Right atrium auricular region (tissue), 2 donors: ENCODE results near the gene GUCA2A. TPM values are rescaled to one million over a fixed set of nuclear protein-coding genes. Genes with fewer than 3 reads are reported as not detected.

Experiments used
- DNase-seq: peaks from one replicate; pipeline ENCODE4 v3.0.0-alpha.2; 2019; ENCODE audit warnings: low spot score
- H3K27ac ChIP-seq, 2 donors: fragments of 200-600 bp; sonication (generic); 1 replicate in 1 of 2; 2 replicates in 1 of 2; pipeline ENCODE4 v1.5.1; 2016 to 2019
- H3K27me3 ChIP-seq, 2 donors: fragments of 200-600 bp; sonication (generic); one replicate each; pipeline versions ENCODE4 v1.5.1 to v1.6.0; 2017 to 2019
- H3K36me3 ChIP-seq: fragments of 200-600 bp; sonication (generic); one replicate; pipeline ENCODE4 v1.5.1; 2016
- H3K4me1 ChIP-seq, 2 donors: fragments of 200-600 bp; sonication (generic); one replicate each; pipeline versions ENCODE4 v1.5.1 to v1.6.0; 2017 to 2019
- H3K4me3 ChIP-seq, 2 donors: fragments of 200-600 bp; sonication (generic); 1 replicate in 1 of 2; 2 replicates in 1 of 2; pipeline ENCODE4 v1.5.1; 2017 to 2019; ENCODE audit warnings: mild to moderate bottlenecking in 1 of 2, moderate library complexity in 1 of 2
- H3K9me3 ChIP-seq, 2 donors: fragments of 200-600 bp; sonication (generic); one replicate each; pipeline ENCODE4 v1.5.1; 2019
- total RNA-seq, 2 donors: library from RNA; depleted of rRNA; stranded (reverse); fragments of >200 nt; gene quantifications; one replicate each; pipeline ENCODE4 v1.1.0, GENCODE V29; 2016
- TF ChIP-seq, protein P1 (sequence below), 2 donors: fragments of 200-600 bp; sonication (generic); IDR thresholded peaks; one replicate each; pipeline ENCODE4 v1.5.1; 2019; ENCODE audit warnings: antibody characterized with exemption in 2 of 2

GUCA2A gene
- total RNA-seq, 2 donors from 2014 or later = not detected

DNA sequence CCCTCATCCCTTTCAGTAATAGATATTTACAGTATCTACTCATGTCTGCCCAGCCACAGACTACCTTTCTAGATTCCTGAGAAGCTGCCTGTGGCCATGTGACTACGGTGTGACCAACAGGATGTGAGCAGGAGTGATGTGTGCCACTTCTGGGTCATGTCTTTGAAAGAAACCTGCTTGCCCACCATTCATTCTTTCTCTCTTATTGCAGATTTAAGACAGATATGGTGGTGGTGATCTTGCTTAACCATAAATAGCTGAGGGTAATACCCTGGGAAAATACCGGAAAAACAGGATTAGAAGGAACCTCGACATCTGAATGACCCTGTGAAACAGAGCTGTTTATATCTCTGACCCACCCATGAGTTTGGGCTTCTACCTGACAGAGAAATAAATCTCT, 41.6 kb upstream of the GUCA2A start:
- TF ChIP-seq, protein P1, sequence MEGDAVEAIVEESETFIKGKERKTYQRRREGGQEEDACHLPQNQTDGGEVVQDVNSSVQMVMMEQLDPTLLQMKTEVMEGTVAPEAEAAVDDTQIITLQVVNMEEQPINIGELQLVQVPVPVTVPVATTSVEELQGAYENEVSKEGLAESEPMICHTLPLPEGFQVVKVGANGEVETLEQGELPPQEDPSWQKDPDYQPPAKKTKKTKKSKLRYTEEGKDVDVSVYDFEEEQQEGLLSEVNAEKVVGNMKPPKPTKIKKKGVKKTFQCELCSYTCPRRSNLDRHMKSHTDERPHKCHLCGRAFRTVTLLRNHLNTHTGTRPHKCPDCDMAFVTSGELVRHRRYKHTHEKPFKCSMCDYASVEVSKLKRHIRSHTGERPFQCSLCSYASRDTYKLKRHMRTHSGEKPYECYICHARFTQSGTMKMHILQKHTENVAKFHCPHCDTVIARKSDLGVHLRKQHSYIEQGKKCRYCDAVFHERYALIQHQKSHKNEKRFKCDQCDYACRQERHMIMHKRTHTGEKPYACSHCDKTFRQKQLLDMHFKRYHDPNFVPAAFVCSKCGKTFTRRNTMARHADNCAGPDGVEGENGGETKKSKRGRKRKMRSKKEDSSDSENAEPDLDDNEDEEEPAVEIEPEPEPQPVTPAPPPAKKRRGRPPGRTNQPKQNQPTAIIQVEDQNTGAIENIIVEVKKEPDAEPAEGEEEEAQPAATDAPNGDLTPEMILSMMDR (IDR thresholded peaks at IDR 0.05) = no peak
- H3K36me3 ChIP-seq = no peaks in the 10 kb centered on the region

DNA sequence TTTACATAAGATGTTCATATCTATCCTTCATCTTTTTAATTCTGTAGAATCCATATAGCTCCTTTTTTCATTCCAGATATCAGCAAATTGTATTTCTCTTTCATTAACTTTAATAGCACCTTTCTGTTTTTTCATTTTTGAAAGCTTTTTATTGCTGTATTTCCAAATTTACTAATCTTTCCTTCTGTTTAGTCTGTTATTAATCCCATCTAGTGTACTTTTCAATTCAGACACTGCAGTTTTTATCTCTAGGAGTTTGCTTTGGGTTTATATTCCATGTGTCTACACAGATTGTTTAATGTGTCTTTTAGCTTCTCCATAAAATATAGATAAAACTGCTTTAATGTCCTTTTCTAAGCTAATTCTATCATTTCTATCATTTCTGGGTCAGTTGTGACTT, 37.4 kb upstream of the GUCA2A start:
- Histone ChIP-seq H3K4me3 (no peak overlapping the region), H3K27ac (no peak overlapping the region), H3K27me3 (no peaks in the 10 kb centered on the region), H3K4me1 (no peaks in the 10 kb centered on the region), H3K36me3 (peaks cover 12% of the 10 kb centered on the region), H3K9me3 (peaks cover 0 to 12% of the 10 kb centered on the region in 2 donors)
- TF ChIP-seq, protein P1 (IDR thresholded peaks at IDR 0.05) = no peak
- DNase-seq = no peak

More for the DNA sequence above, 41.6 kb upstream of the GUCA2A start:
- Histone ChIP-seq H3K4me1 (peaks cover 0 to 21% of the 10 kb centered on the region in 2 donors), H3K27ac (no peak overlapping the region), H3K4me3 (no peak overlapping the region), H3K9me3 (peaks cover 0 to 12% of the 10 kb centered on the region in 2 donors), H3K27me3 (no peaks in the 10 kb centered on the region)
- no peak for DNase-seq

DNA sequence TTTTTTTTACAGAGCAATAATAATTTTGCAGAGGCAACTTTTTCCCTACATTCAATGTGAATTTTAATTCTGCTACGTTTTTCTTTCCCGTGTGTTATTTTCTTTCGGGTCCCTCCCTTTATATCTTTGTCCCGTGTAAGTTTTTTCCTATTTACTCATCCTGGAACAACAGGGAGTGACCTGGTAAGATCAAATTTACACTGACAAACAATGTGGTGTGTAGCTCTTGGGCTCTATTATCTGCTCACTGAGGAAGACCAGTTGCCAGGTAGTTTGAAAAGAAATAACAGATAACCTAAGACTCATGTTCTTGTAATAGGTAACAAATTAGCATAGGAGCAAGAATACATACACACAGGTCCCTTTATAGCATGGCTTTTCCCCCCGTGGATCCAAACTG, 33.7 kb upstream of the GUCA2A start:
- DNase-seq = no peak
- TF ChIP-seq, protein P1 (IDR thresholded peaks at IDR 0.05) = no peak
- no peaks in the 10 kb centered on the region for H3K4me1 ChIP-seq
- no peaks in the 10 kb centered on the region for H3K27me3 ChIP-seq
- peaks cover 19% of the 10 kb centered on the region for H3K36me3 ChIP-seq
- no peak overlapping the region for H3K27ac ChIP-seq
- peaks cover 0 to 12% of the 10 kb centered on the region in 2 donors for H3K9me3 ChIP-seq
- H3K4me3 ChIP-seq = no peak overlapping the region

DNA sequence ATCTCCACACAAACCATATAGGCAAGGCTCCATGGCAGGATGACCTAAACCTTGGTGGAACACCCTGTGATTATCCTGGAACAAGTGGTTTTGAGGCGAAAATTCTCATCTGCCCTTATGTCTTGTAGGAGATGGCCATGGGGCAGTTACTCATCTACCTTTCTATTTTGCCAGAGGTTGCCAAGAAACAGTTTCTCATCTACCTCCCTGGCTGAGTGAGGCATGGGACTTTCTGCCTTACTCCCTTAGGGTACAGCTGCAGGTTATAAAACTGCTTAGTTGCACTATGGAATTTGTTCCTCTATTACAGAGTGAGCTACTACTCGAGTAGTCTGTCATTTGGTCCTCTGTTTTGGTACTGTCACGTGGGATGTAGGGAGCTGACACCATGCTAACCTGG, 31.3 kb upstream of the GUCA2A start:
- no peaks in the 10 kb centered on the region for H3K4me1 ChIP-seq
- TF ChIP-seq, protein P1 (IDR thresholded peaks at IDR 0.05) = no peak
- no peak overlapping the region for H3K27ac ChIP-seq
- no peak for DNase-seq
- no peak overlapping the region for H3K4me3 ChIP-seq
- peaks cover 28% of the 10 kb centered on the region for H3K36me3 ChIP-seq
- H3K27me3 ChIP-seq = no peaks in the 10 kb centered on the region
- no peaks in the 10 kb centered on the region for H3K9me3 ChIP-seq

DNA sequence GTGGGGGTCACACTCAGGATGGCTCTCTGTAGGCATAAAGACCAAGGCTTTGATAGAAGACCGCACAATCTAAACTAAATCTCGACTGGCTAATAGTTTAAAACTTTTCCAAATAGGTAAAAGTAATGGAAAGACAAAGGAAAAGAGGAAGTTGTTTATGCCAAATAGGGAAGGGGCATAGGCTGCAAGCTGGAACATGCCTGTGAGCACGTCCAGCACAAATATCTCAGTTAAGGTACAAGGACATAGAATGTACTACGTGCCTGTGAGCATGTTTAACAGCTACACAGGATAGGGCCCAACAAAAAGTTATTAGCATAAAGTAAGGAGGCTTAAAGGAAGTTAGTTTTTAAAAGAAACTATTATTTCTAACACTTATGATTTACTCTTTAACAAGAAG, 27.6 kb upstream of the GUCA2A start:
- Histone ChIP-seq H3K36me3 (peaks cover 23% of the 10 kb centered on the region), H3K4me3 (no peak overlapping the region), H3K27me3 (no peaks in the 10 kb centered on the region), H3K4me1 (no peaks in the 10 kb centered on the region), H3K27ac (no peak overlapping the region), H3K9me3 (no peaks in the 10 kb centered on the region)
- TF ChIP-seq, protein P1 (IDR thresholded peaks at IDR 0.05) = no peak
- DNase-seq = no peak

DNA sequence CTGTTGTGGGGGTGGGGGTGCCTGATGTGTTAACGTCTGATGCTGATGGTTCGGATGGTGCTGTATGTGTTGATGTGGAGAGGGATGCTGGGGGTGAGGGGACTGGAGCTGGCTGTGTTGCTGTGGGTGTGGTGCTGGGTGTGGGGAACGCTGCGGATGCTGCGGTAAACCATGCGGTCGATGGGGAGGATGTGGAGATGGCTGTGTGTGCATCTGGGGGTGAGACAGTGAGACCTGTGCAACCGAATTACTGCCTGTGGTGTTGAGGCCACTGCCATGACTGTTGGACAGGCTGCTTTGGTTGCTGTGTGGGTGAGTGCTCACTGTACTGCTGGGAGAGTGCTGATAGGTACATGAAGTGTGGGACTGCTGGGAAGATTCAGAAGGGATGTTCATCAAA, 26.8 kb upstream of the GUCA2A start:
- H3K36me3 ChIP-seq = peaks cover 19% of the 10 kb centered on the region
- H3K27ac ChIP-seq = no peak overlapping the region
- H3K9me3 ChIP-seq = no peaks in the 10 kb centered on the region
- TF ChIP-seq, protein P1 (IDR thresholded peaks at IDR 0.05) = no peak
- DNase-seq = no peak
- H3K27me3 ChIP-seq = no peaks in the 10 kb centered on the region
- H3K4me3 ChIP-seq = no peak overlapping the region
- no peaks in the 10 kb centered on the region for H3K4me1 ChIP-seq
